GM12873 (cell line): ENCODE data around the gene CLK3.

ENCODE experiments used
- TF ChIP-seq, protein P1 (sequence below): IDR thresholded peaks from 2 replicates; pipeline ENCODE4 v1.5.1; 2012; ENCODE audit warnings: low read depth, mild to moderate bottlenecking, moderate library complexity, low read length, control low read depth; ENCODE audit not compliant: insufficient read depth; ENCODE audit errors: missing control alignments

Gene CLK3

DNA sequence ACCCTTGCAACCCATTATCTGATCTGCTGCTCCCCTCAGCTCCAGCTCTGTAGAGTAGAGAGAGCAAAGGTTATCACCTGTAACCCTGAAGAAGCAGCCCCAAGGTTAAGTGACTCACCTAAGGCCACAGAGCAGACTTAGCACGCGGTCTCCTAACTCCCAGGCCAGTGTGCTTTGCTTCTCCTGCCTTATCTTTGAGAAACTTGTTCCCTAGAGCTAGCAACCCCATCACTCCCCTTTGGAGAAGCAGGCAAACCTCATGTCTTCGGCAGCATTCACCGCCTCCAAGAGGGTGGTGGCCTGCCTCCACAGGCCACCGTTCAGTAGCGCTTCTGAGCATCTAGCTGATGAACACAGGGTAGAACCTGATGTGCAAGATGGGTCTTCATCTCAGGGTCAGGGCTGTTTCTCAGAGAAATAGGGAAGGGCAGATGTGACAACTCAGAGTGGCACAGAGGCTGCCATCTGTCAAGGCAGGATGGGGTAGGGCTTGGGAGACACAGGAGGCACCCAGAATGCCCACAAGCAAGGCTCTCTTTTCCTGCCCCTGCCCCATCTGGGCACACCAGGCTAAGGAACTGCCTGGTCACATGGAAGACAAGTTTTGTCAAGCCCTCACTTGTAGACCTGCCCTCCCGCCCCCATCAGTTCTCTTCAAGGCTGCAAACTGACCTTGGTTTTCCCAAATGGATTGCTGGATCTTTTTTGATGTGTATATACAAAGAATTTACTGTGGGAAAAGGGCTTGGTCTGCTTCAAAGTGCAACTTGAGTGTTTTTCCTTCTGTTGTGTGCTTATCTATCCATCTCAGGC, 34.9 kb upstream of the CLK3 start:
- TF ChIP-seq, protein P1, sequence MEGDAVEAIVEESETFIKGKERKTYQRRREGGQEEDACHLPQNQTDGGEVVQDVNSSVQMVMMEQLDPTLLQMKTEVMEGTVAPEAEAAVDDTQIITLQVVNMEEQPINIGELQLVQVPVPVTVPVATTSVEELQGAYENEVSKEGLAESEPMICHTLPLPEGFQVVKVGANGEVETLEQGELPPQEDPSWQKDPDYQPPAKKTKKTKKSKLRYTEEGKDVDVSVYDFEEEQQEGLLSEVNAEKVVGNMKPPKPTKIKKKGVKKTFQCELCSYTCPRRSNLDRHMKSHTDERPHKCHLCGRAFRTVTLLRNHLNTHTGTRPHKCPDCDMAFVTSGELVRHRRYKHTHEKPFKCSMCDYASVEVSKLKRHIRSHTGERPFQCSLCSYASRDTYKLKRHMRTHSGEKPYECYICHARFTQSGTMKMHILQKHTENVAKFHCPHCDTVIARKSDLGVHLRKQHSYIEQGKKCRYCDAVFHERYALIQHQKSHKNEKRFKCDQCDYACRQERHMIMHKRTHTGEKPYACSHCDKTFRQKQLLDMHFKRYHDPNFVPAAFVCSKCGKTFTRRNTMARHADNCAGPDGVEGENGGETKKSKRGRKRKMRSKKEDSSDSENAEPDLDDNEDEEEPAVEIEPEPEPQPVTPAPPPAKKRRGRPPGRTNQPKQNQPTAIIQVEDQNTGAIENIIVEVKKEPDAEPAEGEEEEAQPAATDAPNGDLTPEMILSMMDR, result no peak

- TF ChIP-seq, protein P1, result no peak
Measured at GRCh38 chr15:74584204-74584603, 31.4 kb upstream of the CLK3 start.

DNA sequence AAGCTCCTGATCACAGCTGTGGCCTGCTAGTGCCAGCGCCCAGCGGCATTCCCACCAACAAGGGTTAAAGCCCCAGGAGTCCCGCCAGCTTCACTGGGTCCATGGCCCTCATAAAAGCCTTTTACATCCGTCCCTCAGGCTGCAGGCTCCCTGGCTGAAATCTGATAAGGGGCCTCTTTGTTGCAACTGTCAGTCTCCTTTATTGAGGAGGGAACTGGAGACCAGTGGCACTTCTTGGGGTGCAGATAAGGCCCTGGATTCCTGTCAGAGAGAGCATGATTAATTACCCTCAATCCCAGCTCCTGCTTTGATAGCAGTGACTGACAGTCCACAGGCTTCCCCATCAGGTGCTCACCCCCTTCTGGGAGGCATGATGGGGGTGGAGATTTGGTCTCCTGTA, 30.9 kb upstream of the CLK3 start:
- TF ChIP-seq, protein P1, result no peak

GRCh38 chr15:74585191-74585590, 30.4 kb upstream of the CLK3 start:
- TF ChIP-seq, protein P1, result no peak

DNA sequence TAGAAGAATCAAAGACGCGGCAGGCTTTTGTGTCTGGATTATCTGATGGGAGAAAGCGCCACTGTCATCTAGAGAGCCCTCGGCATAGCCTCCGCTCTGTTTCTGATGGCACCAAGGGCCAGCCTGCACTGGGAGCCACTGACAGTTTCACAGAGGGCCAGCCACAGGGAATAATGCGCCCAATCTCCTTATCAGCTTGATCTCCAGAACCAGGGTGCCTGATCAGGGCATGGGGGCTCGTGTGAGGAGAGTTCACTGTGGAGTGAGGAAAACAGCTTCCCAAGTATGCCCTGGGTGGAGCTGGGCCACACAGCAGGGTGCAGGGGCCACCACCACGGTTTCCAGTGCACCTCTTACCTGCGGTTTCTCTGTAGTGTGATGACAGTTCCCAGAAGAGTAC, 29.8 kb upstream of the CLK3 start:
- TF ChIP-seq, protein P1, result no peak

DNA sequence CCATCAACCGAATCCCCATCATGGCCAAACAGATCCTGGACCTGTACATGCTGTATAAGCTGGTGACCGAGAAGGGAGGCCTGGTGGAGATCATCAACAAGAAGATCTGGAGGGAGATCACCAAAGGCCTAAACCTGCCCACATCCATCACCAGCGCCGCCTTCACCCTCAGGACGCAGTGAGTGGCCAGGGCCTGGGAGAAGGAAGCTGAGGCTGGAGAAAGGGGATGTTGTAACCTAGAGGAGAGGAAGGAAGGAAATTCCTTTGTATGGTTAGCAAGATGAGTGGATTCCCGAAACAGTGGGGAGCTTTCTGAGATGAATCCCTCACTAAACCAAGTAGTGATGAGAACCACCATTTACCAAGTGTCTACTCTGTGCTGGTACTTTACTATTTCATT, 25.8 kb upstream of the CLK3 start:
- TF ChIP-seq, protein P1, result no peak

DNA sequence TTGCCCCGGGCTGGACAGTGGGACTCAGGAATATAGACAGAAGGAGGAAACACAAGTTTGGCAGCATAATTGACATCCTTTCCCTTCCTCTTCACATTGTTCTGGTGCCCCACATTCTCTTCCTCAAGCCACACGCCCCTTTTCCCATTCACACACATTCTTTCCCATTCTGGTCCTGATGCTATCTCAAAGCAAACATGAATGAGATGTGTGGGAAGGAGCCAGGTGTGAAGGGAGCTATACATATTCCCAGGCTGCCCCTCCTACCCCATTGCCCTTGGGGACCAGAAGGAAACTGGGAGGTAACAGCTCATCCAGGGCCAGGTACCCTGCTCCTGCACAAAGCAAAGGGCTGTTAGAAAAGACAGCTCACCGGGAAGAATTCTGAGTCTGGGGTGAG, 23.4 kb upstream of the CLK3 start:
- TF ChIP-seq, protein P1, result no peak

GRCh38 chr15:74593122-74593521, 22.5 kb upstream of the CLK3 start:
- TF ChIP-seq, protein P1, result no peak
